Panc1 (cell line): ENCODE measurements around the gene NRBF2.

ENCODE experiments used
- POLR2AphosphoS5 ChIP-seq: IDR thresholded peaks from 2 replicates; pipeline ENCODE4 v1.6.1; 2012; ENCODE audit warnings: mild to moderate bottlenecking, low read depth, low read length, moderate library complexity
- TCF7L2 ChIP-seq: IDR thresholded peaks from 2 replicates; pipeline ENCODE4 v1.6.1; 2011; ENCODE audit warnings: mild to moderate bottlenecking, low read depth, low read length, inconsistent platforms
- TF ChIP-seq, protein P1 (sequence below): fragments of 450-650 bp; IDR thresholded peaks from 2 replicates; pipeline ENCODE4 v1.5.1; 2017; ENCODE audit warnings: mild to moderate bottlenecking

DNA sequence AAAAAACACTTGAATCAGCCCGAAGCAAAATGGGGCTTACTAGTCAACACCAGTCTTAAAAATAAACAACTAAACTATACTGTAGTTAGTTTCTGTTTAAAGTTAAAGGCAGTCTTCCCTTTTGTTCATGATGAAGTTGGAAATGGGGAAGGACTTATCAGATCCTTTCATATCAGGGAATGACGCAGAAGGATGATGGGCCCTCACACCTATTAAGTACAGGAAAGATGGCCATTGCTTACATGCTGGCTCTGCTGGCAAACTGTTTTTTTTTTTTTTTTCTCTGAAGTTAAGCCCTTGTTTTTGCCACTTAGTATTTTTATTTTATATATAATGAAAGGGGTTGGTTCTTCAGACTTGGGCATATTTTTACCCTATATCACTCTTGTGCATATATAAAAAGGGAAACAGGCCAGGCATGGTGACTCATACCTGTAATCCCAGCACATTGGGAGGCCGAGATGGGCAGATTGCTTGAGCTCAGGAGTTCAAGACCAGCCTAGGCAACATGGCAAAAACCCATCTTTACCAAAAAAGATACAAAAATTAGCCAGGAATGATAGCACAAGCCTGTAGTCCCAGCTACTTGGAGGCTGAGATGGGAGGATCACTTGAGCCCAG lies 16.6 kb upstream of the NRBF2 start:
- TF ChIP-seq, protein P1, sequence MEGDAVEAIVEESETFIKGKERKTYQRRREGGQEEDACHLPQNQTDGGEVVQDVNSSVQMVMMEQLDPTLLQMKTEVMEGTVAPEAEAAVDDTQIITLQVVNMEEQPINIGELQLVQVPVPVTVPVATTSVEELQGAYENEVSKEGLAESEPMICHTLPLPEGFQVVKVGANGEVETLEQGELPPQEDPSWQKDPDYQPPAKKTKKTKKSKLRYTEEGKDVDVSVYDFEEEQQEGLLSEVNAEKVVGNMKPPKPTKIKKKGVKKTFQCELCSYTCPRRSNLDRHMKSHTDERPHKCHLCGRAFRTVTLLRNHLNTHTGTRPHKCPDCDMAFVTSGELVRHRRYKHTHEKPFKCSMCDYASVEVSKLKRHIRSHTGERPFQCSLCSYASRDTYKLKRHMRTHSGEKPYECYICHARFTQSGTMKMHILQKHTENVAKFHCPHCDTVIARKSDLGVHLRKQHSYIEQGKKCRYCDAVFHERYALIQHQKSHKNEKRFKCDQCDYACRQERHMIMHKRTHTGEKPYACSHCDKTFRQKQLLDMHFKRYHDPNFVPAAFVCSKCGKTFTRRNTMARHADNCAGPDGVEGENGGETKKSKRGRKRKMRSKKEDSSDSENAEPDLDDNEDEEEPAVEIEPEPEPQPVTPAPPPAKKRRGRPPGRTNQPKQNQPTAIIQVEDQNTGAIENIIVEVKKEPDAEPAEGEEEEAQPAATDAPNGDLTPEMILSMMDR, result no peak
- TF ChIP-seq POLR2AphosphoS5 (no peak), TCF7L2 (no peak)
